OCI-LY1 (cell line): Measurements from ENCODE around the gene PPP1R12B.
"Not testable (repeated sequence)": the region's sequence is repeated elsewhere in the genome, so short reads cannot be mapped to it uniquely, and the experiment has no call there.

ENCODE experiments used
- H2AFZ ChIP-seq: fragments of 200-600 bp; sonication (generic), shearing (Covaris generic); 2 replicates; pipeline ENCODE4 v1.6.0; 2014; ENCODE audit warnings: antibody characterized with exemption, mild to moderate bottlenecking, low read length
- H3F3A ChIP-seq: fragments of 200-600 bp; sonication (generic), shearing (Covaris generic); 2 replicates; pipeline ENCODE4 v1.6.0; 2014; ENCODE audit warnings: mild to moderate bottlenecking, antibody characterized with exemption, low read length, moderate library complexity; ENCODE audit not compliant: insufficient read depth
- H3K27ac ChIP-seq: fragments of 200-600 bp; sonication (generic); 2 replicates; pipeline ENCODE4 v1.5.1; 2014; ENCODE audit warnings: low read length, mixed run types, mild to moderate bottlenecking, low read depth; ENCODE audit not compliant: poor library complexity, severe bottlenecking
- H3K27me3 ChIP-seq: fragments of 200-600 bp; sonication (generic); 2 replicates; pipeline ENCODE4 v1.6.0; 2014; ENCODE audit warnings: antibody characterized with exemption, mild to moderate bottlenecking, low read length, moderate library complexity; ENCODE audit not compliant: insufficient read depth
- H3K36me3 ChIP-seq: fragments of 200-600 bp; sonication (generic); 2 replicates; pipeline ENCODE4 v1.6.1; 2014; ENCODE audit warnings: mild to moderate bottlenecking, antibody characterized with exemption, low read length, moderate library complexity, mixed read lengths; ENCODE audit not compliant: insufficient read depth
- H3K4me1 ChIP-seq: fragments of 200-600 bp; sonication (generic); 2 replicates; pipeline ENCODE4 v1.5.1; 2014; ENCODE audit warnings: mild to moderate bottlenecking, low read length, moderate library complexity; ENCODE audit not compliant: insufficient read depth, severe bottlenecking
- H3K4me2 ChIP-seq: fragments of 200-600 bp; sonication (generic), shearing (Covaris generic); 2 replicates; pipeline ENCODE4 v1.6.1; 2014; ENCODE audit warnings: low read length
- H3K4me3 ChIP-seq: fragments of 200-600 bp; sonication (generic); 2 replicates; pipeline ENCODE4 v1.5.1; 2014; ENCODE audit warnings: low read length, low read depth, mild to moderate bottlenecking, mixed read lengths; ENCODE audit not compliant: poor library complexity, severe bottlenecking
- H3K79me2 ChIP-seq: fragments of 200-600 bp; shearing (Covaris generic); 2 replicates; pipeline ENCODE4 v1.6.1; 2016; ENCODE audit warnings: mixed run types, low read length, mixed read lengths; ENCODE audit not compliant: insufficient read depth
- H3K9ac ChIP-seq: fragments of 200-600 bp; sonication (generic), shearing (Covaris generic); 2 replicates; pipeline ENCODE4 v1.6.1; 2014; ENCODE audit warnings: mild to moderate bottlenecking, low read length, mixed read lengths
- H3K9me2 ChIP-seq: fragments of 200-600 bp; sonication (generic), shearing (Covaris generic); 2 replicates; pipeline ENCODE4 v1.6.1; 2014; ENCODE audit warnings: low read depth, mild to moderate bottlenecking, low read length, mixed read lengths
- H3K9me3 ChIP-seq: fragments of 200-600 bp; shearing (Covaris generic); 2 replicates; pipeline ENCODE4 v1.6.1; 2014; ENCODE audit warnings: low read length, mixed read lengths
- H4K20me1 ChIP-seq: fragments of 200-600 bp; sonication (generic), shearing (Covaris generic); 2 replicates; pipeline ENCODE4 v1.6.0; 2016; ENCODE audit warnings: mild to moderate bottlenecking, low read length; ENCODE audit not compliant: insufficient read depth

PPP1R12B gene

GRCh38 chr1:202518180-202518579 lies 169.7 kb downstream of the PPP1R12B start:
- not testable (repeated sequence) for H3K36me3 ChIP-seq, H3K9me2 ChIP-seq, H3K9me3 ChIP-seq, H4K20me1 ChIP-seq, H3F3A ChIP-seq, H3K27ac ChIP-seq, H3K4me3 ChIP-seq, H3K4me1 ChIP-seq, H3K4me2 ChIP-seq, H2AFZ ChIP-seq, H3K27me3 ChIP-seq, H3K9ac ChIP-seq, H3K79me2 ChIP-seq

GRCh38 chr1:202518905-202519304 lies 170.4 kb downstream of the PPP1R12B start:
- not testable (repeated sequence) for H3K4me3 ChIP-seq, H3K9me3 ChIP-seq, H3K4me2 ChIP-seq, H3K9ac ChIP-seq, H2AFZ ChIP-seq, H4K20me1 ChIP-seq, H3K79me2 ChIP-seq, H3K4me1 ChIP-seq, H3K27me3 ChIP-seq, H3K27ac ChIP-seq, H3F3A ChIP-seq, H3K36me3 ChIP-seq, H3K9me2 ChIP-seq

GRCh38 chr1:202520129-202520856 lies 171.8 kb downstream of the PPP1R12B start:
- H3K27ac ChIP-seq, H3K27me3 ChIP-seq, H4K20me1 ChIP-seq, H3K79me2 ChIP-seq, H3K4me3 ChIP-seq, H3K4me2 ChIP-seq, H3K4me1 ChIP-seq, H2AFZ ChIP-seq, H3K9ac ChIP-seq, H3F3A ChIP-seq, H3K36me3 ChIP-seq, H3K9me3 ChIP-seq, H3K9me2 ChIP-seq: not testable (repeated sequence)

- not testable (repeated sequence) for H3K9ac ChIP-seq, H3K27me3 ChIP-seq
Measured at GRCh38 chr1:202520857-202521216, 172.3 kb downstream of the PPP1R12B start.

GRCh38 chr1:202521484-202521883 lies 173.0 kb downstream of the PPP1R12B start:
- H3K27ac ChIP-seq, H3K36me3 ChIP-seq: not testable (repeated sequence)

More at GRCh38 chr1:202520857-202521216, 172.3 kb downstream of the PPP1R12B start:
- H3K9me3 ChIP-seq, H3K9me2 ChIP-seq, H3K36me3 ChIP-seq, H2AFZ ChIP-seq, H3K4me3 ChIP-seq, H3F3A ChIP-seq, H3K79me2 ChIP-seq, H4K20me1 ChIP-seq, H3K27ac ChIP-seq, H3K4me2 ChIP-seq, H3K4me1 ChIP-seq: not testable (repeated sequence)

More at GRCh38 chr1:202521484-202521883, 173.0 kb downstream of the PPP1R12B start:
- not testable (repeated sequence) for H3K4me3 ChIP-seq, H3K79me2 ChIP-seq, H3K4me2 ChIP-seq, H3F3A ChIP-seq, H4K20me1 ChIP-seq, H3K27me3 ChIP-seq, H2AFZ ChIP-seq, H3K9ac ChIP-seq, H3K9me2 ChIP-seq, H3K9me3 ChIP-seq, H3K4me1 ChIP-seq
